Heart right ventricle (tissue), 16 donors: Measurements from ENCODE around the gene ROBO1. TPM values are rescaled to one million over a fixed set of nuclear protein-coding genes. Genes with fewer than 3 reads are reported as not detected.

Experiments
- ATAC-seq, 8 donors: fragments of 200-7000 bp; cut with Tn5 transposase; one replicate each; pipeline ENCODE4 v1.9.1; 2020; ENCODE audit warnings: mild to moderate bottlenecking in 8 of 8, moderate library complexity in 8 of 8, moderate number of reproducible peaks in 1 of 8
- DNase-seq, 2 donors: peaks; one replicate each; pipeline ENCODE4 v3.0.0-alpha.2; 2020
- H3K27ac ChIP-seq, 10 donors: fragments of 200-600 bp; sonication (generic) in 2 of 10; one replicate each; pipeline versions ENCODE4 v1.5.0 to v1.8.0; 2020 to 2022; ENCODE audit warnings: mild to moderate bottlenecking in 3 of 10
- H3K27me3 ChIP-seq, 7 donors: fragments of 200-600 bp; one replicate each; pipeline ENCODE4 v1.8.0; 2021 to 2022; ENCODE audit warnings: mild to moderate bottlenecking in 2 of 7
- H3K36me3 ChIP-seq, 9 donors: fragments of 200-600 bp; sonication (generic) in 1 of 9; one replicate each; pipeline versions ENCODE4 v1.5.0 to v1.8.0; 2020 to 2022; ENCODE audit warnings: mild to moderate bottlenecking in 2 of 9
- H3K4me1 ChIP-seq, 9 donors: fragments of 200-600 bp; sonication (generic) in 1 of 9; one replicate each; pipeline versions ENCODE4 v1.5.0 to v1.8.0; 2020 to 2022; ENCODE audit warnings: mild to moderate bottlenecking in 4 of 9
- H3K4me3 ChIP-seq, 10 donors: fragments of 200-600 bp; sonication (generic) in 2 of 10; one replicate each; pipeline versions ENCODE4 v1.5.0 to v1.8.0; 2020 to 2022; ENCODE audit warnings: mild to moderate bottlenecking in 7 of 10, moderate library complexity in 2 of 10
- H3K9me3 ChIP-seq, 11 donors: fragments of 200-600 bp in 10 of 11; sonication (generic) in 2 of 11; one replicate each; pipeline versions ENCODE4 v1.5.0 to v1.8.0; 2013 to 2022; ENCODE audit warnings: mild to moderate bottlenecking in 2 of 11, control low read depth in 1 of 11, moderate library complexity in 1 of 11
- WGBS, 2 donors: extraction: QIAGEN DNeasy Blood & Tissue Kit; methylation state at CpG; one replicate each; pipeline ENCODE4 v1.1.7; 2013; ENCODE audit warnings: inconsistent platforms in 1 of 2; 5-methylcytosine and 5-hydroxymethylcytosine counted together
- intact Hi-C, 10 donors: fragments of 100-400 bp; cut with DNase I; formaldehyde crosslinking; loops; one replicate each; pipeline versions ENCODE4 v1.11.1 to v1.14.2; 2022
- polyA plus RNA-seq, 2 donors: library from polyadenylated mRNA; stranded (reverse); fragments of 200-250 nt; gene quantifications; one replicate each; pipeline ENCODE4 v1.2.3, GENCODE V29; 2013
- total RNA-seq, 10 donors: library from RNA; stranded (reverse); fragmentation: NEBNext Ultra II Directional in 3 of 10; extraction: Animal tissue kit (Norgen Biotek cat#: 25700) in 3 of 10; gene quantifications; one replicate each; pipeline versions ENCODE4 v1.2.1 to v1.2.4, GENCODE V29; 2021 to 2023
- TF ChIP-seq, protein P1 (sequence below), 9 donors: fragments of 200-600 bp; sonication (generic) in 2 of 9; IDR thresholded peaks; one replicate each; pipeline versions ENCODE4 v1.5.0 to v1.8.0; 2021 to 2022; ENCODE audit warnings: antibody characterized with exemption in 9 of 9, mild to moderate bottlenecking in 5 of 9, moderate library complexity in 1 of 9
- donor health status: Arrhythmogenic right ventricular cardiomyopathy.
- donor health status: ischemic (EF 13 %, LVEDD 7.1; RV severe dilation, severe dysfunction).
- donor health status: healthy with polysubstance abuse.
- donor health status: DM: no; HTN: yes; CAD: no.
- donor health status: DM: no; HTN: no; CAD: no.
- donor health status: ischemic (EF 25% LVEDD 6.9; RV normal size, moderate dysfunction).
- donor health status: ischemic (EF 25% LVEDD 5.7; RV mildly dilated, moderate dysfunction).
- donor health status: healthy.
- donor health status: DM: yes; HTN: yes; CAD: no.
- donor health status: Ischemic cardiomyopathy.
- donor health status: ischemic (EF 35%, LVEDD 5.7; RV mildly dilated, moderate dysfunction).
- donor health status: nonischemic (EF 11% LVEDD 7.7; RV severe dilation, severe dysfunction).
- donor health status: DM: yes; HTN: yes; CAD: no.
- donor health status: PGD.
- donor health status: ischemic (EF 29% LVEDD 5.4; RV normal size, mild dysfunction).
- donor health status: nonischemic (EF 23%, LVEDD 6.1; RV moderate dilation, normal function).

ROBO1 gene
- total and polyA plus RNA-seq, 12 donors = 2.8 to 13.9 (median 5.6) TPM

DNA sequence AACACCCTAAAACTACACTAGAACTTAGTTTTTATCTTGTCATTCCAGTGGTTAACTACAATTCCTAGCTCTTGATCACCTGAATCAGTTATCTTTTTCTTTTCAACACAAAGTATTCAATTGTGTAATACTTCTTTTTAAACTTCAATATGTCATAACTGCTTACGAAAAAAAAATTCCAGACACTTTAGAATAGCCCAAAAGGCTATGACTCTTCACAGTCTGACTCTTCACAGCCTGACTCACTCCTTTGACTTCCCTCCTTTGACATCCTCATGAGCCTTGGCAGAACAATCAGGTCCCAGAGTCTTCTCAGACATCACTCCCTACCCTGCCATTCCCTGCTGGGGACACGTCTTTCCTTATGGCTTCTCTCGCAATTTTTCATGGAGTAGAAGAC is 727.1 kb downstream of the ROBO1 start:
- Histone ChIP-seq H3K4me1 (no peaks in the 10 kb centered on the region), H3K9me3 (no peaks in the 10 kb centered on the region), H3K27ac (no peak overlapping the region), H3K4me3 (no peak overlapping the region), H3K27me3 (no peaks in the 10 kb centered on the region), H3K36me3 (no peaks in the 10 kb centered on the region)
- no peak for DNase-seq
- WGBS, 2 donors = 73 to 88% methylated on average over 3 of the region's 3 CpGs
- TF ChIP-seq, protein P1, sequence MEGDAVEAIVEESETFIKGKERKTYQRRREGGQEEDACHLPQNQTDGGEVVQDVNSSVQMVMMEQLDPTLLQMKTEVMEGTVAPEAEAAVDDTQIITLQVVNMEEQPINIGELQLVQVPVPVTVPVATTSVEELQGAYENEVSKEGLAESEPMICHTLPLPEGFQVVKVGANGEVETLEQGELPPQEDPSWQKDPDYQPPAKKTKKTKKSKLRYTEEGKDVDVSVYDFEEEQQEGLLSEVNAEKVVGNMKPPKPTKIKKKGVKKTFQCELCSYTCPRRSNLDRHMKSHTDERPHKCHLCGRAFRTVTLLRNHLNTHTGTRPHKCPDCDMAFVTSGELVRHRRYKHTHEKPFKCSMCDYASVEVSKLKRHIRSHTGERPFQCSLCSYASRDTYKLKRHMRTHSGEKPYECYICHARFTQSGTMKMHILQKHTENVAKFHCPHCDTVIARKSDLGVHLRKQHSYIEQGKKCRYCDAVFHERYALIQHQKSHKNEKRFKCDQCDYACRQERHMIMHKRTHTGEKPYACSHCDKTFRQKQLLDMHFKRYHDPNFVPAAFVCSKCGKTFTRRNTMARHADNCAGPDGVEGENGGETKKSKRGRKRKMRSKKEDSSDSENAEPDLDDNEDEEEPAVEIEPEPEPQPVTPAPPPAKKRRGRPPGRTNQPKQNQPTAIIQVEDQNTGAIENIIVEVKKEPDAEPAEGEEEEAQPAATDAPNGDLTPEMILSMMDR (IDR thresholded peaks at IDR 0.05) = no peak
- intact Hi-C loops = no loop called here
- no peak for ATAC-seq

DNA sequence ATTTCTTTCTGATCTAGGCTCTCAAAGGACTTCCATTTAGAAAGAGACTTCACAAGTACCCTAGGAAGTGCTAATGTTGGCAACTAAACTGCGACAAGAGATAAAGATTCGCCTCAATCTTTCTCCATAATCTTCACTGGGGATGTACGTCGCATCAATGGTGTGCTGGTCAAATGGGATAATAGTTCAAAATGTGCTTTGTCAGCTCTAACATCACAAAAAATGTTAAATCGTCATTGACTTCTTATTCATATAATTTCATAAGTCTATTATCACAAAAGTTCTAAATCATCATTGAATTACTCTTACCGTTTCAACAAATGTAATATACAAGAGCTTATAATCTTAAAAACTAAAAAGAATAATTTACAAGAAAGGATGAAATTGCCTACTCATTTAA is 727.7 kb downstream of the ROBO1 start:
- ATAC-seq = no peak

GRCh38 chr3:79039192-79039591 is 728.6 kb downstream of the ROBO1 start:
- DNase-seq = no peak
- TF ChIP-seq, protein P1 (IDR thresholded peaks at IDR 0.05) = no peak
- Histone ChIP-seq H3K4me3 (no peak overlapping the region), H3K9me3 (no peaks in the 10 kb centered on the region), H3K36me3 (no peaks in the 10 kb centered on the region), H3K27ac (no peak overlapping the region), H3K4me1 (no peaks in the 10 kb centered on the region), H3K27me3 (no peaks in the 10 kb centered on the region)
- WGBS, 2 donors = 88 to 94% methylated on average over 6 of the region's 6 CpGs
- no peak for ATAC-seq
- intact Hi-C loops = no loop called here

More for the DNA sequence above, 727.7 kb downstream of the ROBO1 start:
- no peak for DNase-seq
- 95 to 96% methylated on average over 6 of the region's 6 CpGs for WGBS, 2 donors
- intact Hi-C loops = no loop called here
- TF ChIP-seq, protein P1 (IDR thresholded peaks at IDR 0.05) = no peak
- Histone ChIP-seq H3K4me1 (no peaks in the 10 kb centered on the region), H3K36me3 (no peaks in the 10 kb centered on the region), H3K9me3 (no peaks in the 10 kb centered on the region), H3K27ac (no peak overlapping the region), H3K4me3 (no peak overlapping the region), H3K27me3 (no peaks in the 10 kb centered on the region)

GRCh38 chr3:79038636-79039035 is 729.2 kb downstream of the ROBO1 start:
- TF ChIP-seq, protein P1 (IDR thresholded peaks at IDR 0.05) = no peak
- Histone ChIP-seq H3K27ac (no peak overlapping the region), H3K36me3 (no peaks in the 10 kb centered on the region), H3K9me3 (no peaks in the 10 kb centered on the region), H3K27me3 (no peaks in the 10 kb centered on the region), H3K4me3 (no peak overlapping the region), H3K4me1 (no peaks in the 10 kb centered on the region)
- WGBS, 2 donors = 95 to 97% methylated on average over 1 of the region's 1 CpG
- intact Hi-C loops = no loop called here
- no peak for ATAC-seq
- DNase-seq = no peak
